GM13977 (cell line): Measurements from ENCODE around the gene CLSTN2.

Experiments used
- DNase-seq: peaks from one replicate; pipeline ENCODE4 v3.0.0; 2012; ENCODE audit warnings: low spot score
- CTCF ChIP-seq: IDR thresholded peaks from 2 replicates; pipeline ENCODE4 v1.5.1; 2012; ENCODE audit warnings: mild to moderate bottlenecking, control low read depth; ENCODE audit not compliant: insufficient read depth; ENCODE audit errors: extremely low read depth, missing control alignments
- in situ Hi-C: fragments of 300-500 bp; cut with MboI; formaldehyde crosslinking; loops from one replicate; pipeline ENCODE4 v1.12.0; 2022; ENCODE audit warnings: low sequenced_read_pairs, low pct_unique_long_range_greater_than_20kb, mixed read lengths, inconsistent platforms; ENCODE audit not compliant: unreplicated experiment

Gene CLSTN2

GRCh38 chr3:140258222-140258724 is 323.3 kb downstream of the CLSTN2 start:
- no peak for DNase-seq
- in situ Hi-C loops = no loop called here
- TF ChIP-seq CTCF = no peak

GRCh38 chr3:140265302-140265701 is 330.3 kb downstream of the CLSTN2 start:
- TF ChIP-seq CTCF = no peak
- in situ Hi-C loops = no loop called here
- no peak for DNase-seq

- in situ Hi-C loops = no loop called here
- TF ChIP-seq CTCF = no peak
- no peak for DNase-seq
Observed at GRCh38 chr3:140268103-140268502, 333.1 kb downstream of the CLSTN2 start.

GRCh38 chr3:140268610-140269009 is 333.6 kb downstream of the CLSTN2 start:
- in situ Hi-C loops = no loop called here
- DNase-seq = no peak
- no peak for TF ChIP-seq CTCF

- DNase-seq = no peak
- in situ Hi-C loops = no loop called here
- no peak for TF ChIP-seq CTCF
Observed at GRCh38 chr3:140270329-140270728, 335.3 kb downstream of the CLSTN2 start.

- DNase-seq = no peak
- TF ChIP-seq CTCF = no peak
- in situ Hi-C loops = no loop called here
Observed at GRCh38 chr3:140273542-140274195, 338.7 kb downstream of the CLSTN2 start.

GRCh38 chr3:140274429-140274828 is 339.4 kb downstream of the CLSTN2 start:
- no peak for DNase-seq
- in situ Hi-C loops = no loop called here
- no peak for TF ChIP-seq CTCF
